K562 (cell line): Measurements from ENCODE around the gene GMEB2. TPM values are rescaled to one million over a fixed set of nuclear protein-coding genes. Genes with fewer than 3 reads are reported as not detected.

ENCODE experiments used
- BCL6 ChIP-seq: fragments of 250-450 bp; sonication (Bioruptor Pico); IDR thresholded peaks from 2 replicates; pipeline ENCODE4 v1.4.0; 2020
- CBX5 ChIP-seq: IDR thresholded peaks from 2 replicates; pipeline ENCODE4 v1.6.1; 2014; ENCODE audit warnings: low read depth, borderline replicate concordance
- CC2D1A ChIP-seq: fragments of 450-650 bp; IDR thresholded peaks from 2 replicates; pipeline ENCODE4 v1.6.1; 2017; ENCODE audit warnings: mild to moderate bottlenecking
- CEBPB ChIP-seq: fragments of 450-650 bp; IDR thresholded peaks from 2 replicates; pipeline ENCODE4 v1.6.1; 2016; ENCODE audit warnings: missing genetic modification characterization, missing compliant biosample characterization
- E2F3 ChIP-seq: fragments of 250-450 bp; sonication (Bioruptor Pico); IDR thresholded peaks from 2 replicates; pipeline ENCODE4 v1.4.0; 2020; ENCODE audit warnings: mild to moderate bottlenecking
- ETS2 ChIP-seq: IDR thresholded peaks from 2 replicates; pipeline ENCODE4 v1.6.1; 2016; ENCODE audit warnings: borderline replicate concordance, missing genetic modification characterization, mild to moderate bottlenecking, moderate library complexity, missing compliant biosample characterization; ENCODE audit not compliant: poor library complexity, severe bottlenecking
- FOXP1 ChIP-seq: sonication (generic); formaldehyde crosslinking; IDR thresholded peaks from 2 replicates; pipeline ENCODE4 v1.8.0; 2022; ENCODE audit warnings: mild to moderate bottlenecking, missing genetic modification reagents
- FOXP4 ChIP-seq: sonication (generic); formaldehyde crosslinking; IDR thresholded peaks from 2 replicates; pipeline ENCODE4 v1.8.0; 2022; ENCODE audit warnings: mild to moderate bottlenecking, missing genetic modification reagents, borderline replicate concordance
- GABPA ChIP-seq: fragments of 200-800 bp; sonication (Bioruptor generic); conservative IDR thresholded peaks from 2 replicates; pipeline ENCODE4 v1.6.1; 2016; ENCODE audit warnings: low read depth, missing genetic modification characterization, missing compliant biosample characterization
- KLF6 ChIP-seq: fragments of 250-450 bp; sonication (Bioruptor Pico); IDR thresholded peaks from 2 replicates; pipeline ENCODE4 v1.4.0; 2020; ENCODE audit warnings: mild to moderate bottlenecking, moderate library complexity, borderline replicate concordance
- NFIC ChIP-seq: fragments of 450-650 bp; IDR thresholded peaks from 2 replicates; pipeline ENCODE4 v1.6.1; 2017; ENCODE audit warnings: mild to moderate bottlenecking, inconsistent platforms
- PRMT5 ChIP-seq: sonication (generic); formaldehyde crosslinking; IDR thresholded peaks from 2 replicates; pipeline ENCODE4 v1.5.0; 2020; ENCODE audit warnings: missing genetic modification reagents
- PTBP1 ChIP-seq: fragments of 200-400 bp; formaldehyde crosslinking; IDR thresholded peaks from 2 replicates; pipeline ENCODE4 v1.6.1; 2017; ENCODE audit warnings: low read depth, low read length
- SMARCB1 ChIP-seq: IDR thresholded peaks from 2 replicates; pipeline ENCODE4 v1.6.1; 2011; ENCODE audit warnings: improper control_type of control experiment, low read depth; ENCODE audit not compliant: insufficient read length
- TBL1XR1 ChIP-seq, 2 experiments: IDR thresholded peaks; 2 replicates each; pipeline ENCODE4 v1.6.1; 2012; ENCODE audit warnings: improper control_type of control experiment in 2 of 2, low read length in 2 of 2, mild to moderate bottlenecking in 1 of 2
- ZNF24 ChIP-seq: fragments of 450-650 bp; IDR thresholded peaks from 2 replicates; pipeline ENCODE4 v1.6.1; 2016
- ZNF518B ChIP-seq: fragments of 250-450 bp; sonication (Bioruptor Pico); IDR thresholded peaks from 2 replicates; pipeline ENCODE4 v1.5.0; 2021; ENCODE audit warnings: mild to moderate bottlenecking, moderate library complexity
- ZNF764 ChIP-seq: fragments of 250-450 bp; sonication (Bioruptor Pico); IDR thresholded peaks from 2 replicates; pipeline ENCODE4 v1.4.0; 2020; ENCODE audit warnings: low read depth, mild to moderate bottlenecking, moderate library complexity
- ZNF830 ChIP-seq: fragments of 250-450 bp; sonication (Bioruptor Pico); IDR thresholded peaks from 2 replicates; pipeline ENCODE4 v1.5.0; 2021; ENCODE audit warnings: mild to moderate bottlenecking
- polyA plus RNA-seq, 8 experiments: library from polyadenylated mRNA; depleted of rRNA in 4 of 8; stranded (reverse) in 5 of 8; unstranded in 3 of 8; fragments of >200 nt; fragmentation: Nextera tagmentation in 2 of 8; fragmentation: Illumina TruSeq in 1 of 8; extraction: Ambion mirVana in 2 of 8; extraction: Trizol in 1 of 8; gene quantifications; 2 replicates each; pipeline versions ENCODE4 v1.2.1 to v1.2.3, GENCODE V29; 2011 to 2014; ENCODE audit warnings: inconsistent platforms in 1 of 8, missing spikeins in 1 of 8
- total RNA-seq, 7 experiments: library from RNA; depleted of rRNA in 6 of 7; stranded (reverse); fragments of >200 nt in 6 of 7; fragmentation: Illumina TruSeq in 2 of 7; extraction: Trizol in 2 of 7; gene quantifications; 2 replicates each; pipeline versions ENCODE4 v1.2.1 to v1.2.3, GENCODE V29; 2011 to 2021; ENCODE audit warnings: low replicate concordance in 1 of 7

The GMEB2 gene
- total and polyA plus RNA-seq, 9 of the 15 experiments (the other 6 are each of a cell fraction or from before 2014, with no cell fraction given) = 0.03 to 13.9 (median 6.3) TPM

- TF ChIP-seq FOXP4 (CRISPR knock-in tag) (no peak), ZNF24 (no peak), PTBP1 (no peak), CC2D1A (no peak), ZNF764 (CRISPR knock-in tag) (no peak), ETS2 (tag) (no peak), SMARCB1 (no peak), CBX5 (no peak), KLF6 (CRISPR knock-in tag) (no peak), GABPA (tag) (peak; percentile 87), ZNF830 (no peak), ZNF518B (CRISPR knock-in tag) (no peak), CEBPB (no peak), E2F3 (CRISPR knock-in tag) (no peak), TBL1XR1 (IDR thresholded peaks at IDR 0.05; ENCODE audit: low read length in 2 of 2) (no peak), NFIC (no peak), PRMT5 (no peak), FOXP1 (CRISPR knock-in tag) (peak; percentile 70; the same call in 1 of the 2 replicates), BCL6 (CRISPR knock-in tag) (no peak)
Measured at GRCh38 chr20:63552481-63553249, 74.2 kb downstream of the GMEB2 start (continued).
